Gastroesophageal sphincter (tissue), 4 donors: ENCODE data around the gene STK32B. TPM values are rescaled to one million over a fixed set of nuclear protein-coding genes. Genes with fewer than 3 reads are reported as not detected.

Source experiments
- ATAC-seq: fragments of 150-250 bp; one replicate; pipeline ENCODE4 v1.9.1; 2016; ENCODE audit warnings: mild to moderate bottlenecking, moderate library complexity
- H3K27ac ChIP-seq, 4 donors: fragments of 200-600 bp; sonication (generic) in 3 of 4; 1 replicate in 3 of 4; 2 replicates in 1 of 4; pipeline ENCODE4 v1.5.1; 2016 to 2019
- H3K27me3 ChIP-seq: fragments of 200-600 bp; sonication (generic); one replicate; pipeline ENCODE4 v1.5.1; 2019
- H3K36me3 ChIP-seq, 2 donors: fragments of 200-600 bp; sonication (generic); one replicate each; pipeline ENCODE4 v1.5.1; 2019; ENCODE audit warnings: control low read depth in 1 of 2
- H3K4me1 ChIP-seq, 3 donors: fragments of 200-600 bp; sonication (generic); 1 replicate in 2 of 3; 2 replicates in 1 of 3; pipeline ENCODE4 v1.5.1; 2016 to 2019; ENCODE audit warnings: control low read depth in 2 of 3
- H3K4me3 ChIP-seq, 2 donors: fragments of 200-600 bp; sonication (generic); one replicate each; pipeline ENCODE4 v1.5.1; 2019; ENCODE audit warnings: mild to moderate bottlenecking in 1 of 2, moderate library complexity in 1 of 2
- H3K9me3 ChIP-seq, 3 donors: fragments of 200-600 bp; sonication (generic); one replicate each; pipeline ENCODE4 v1.5.1; 2017 to 2019; ENCODE audit warnings: control low read depth in 2 of 3
- EP300 ChIP-seq: sonication (generic); formaldehyde crosslinking; IDR thresholded peaks from one replicate; pipeline ENCODE4 v1.6.1; 2017; ENCODE audit warnings: antibody characterized with exemption, mild to moderate bottlenecking
- POLR2A ChIP-seq, 2 donors: fragments of 450-650 bp; IDR thresholded peaks; one replicate each; pipeline ENCODE4 v1.6.1; 2017; ENCODE audit warnings: antibody characterized with exemption in 2 of 2, mild to moderate bottlenecking in 2 of 2, moderate library complexity in 1 of 2
- POLR2AphosphoS5 ChIP-seq: sonication (generic); formaldehyde crosslinking; IDR thresholded peaks from one replicate; pipeline ENCODE4 v1.6.1; 2017; ENCODE audit warnings: antibody characterized with exemption
- WGBS, 2 donors: methylation state at CpG; one replicate each; pipeline ENCODE4 v1.1.5; 2018; ENCODE audit warnings: low coverage in 1 of 2; 5-methylcytosine and 5-hydroxymethylcytosine counted together
- total RNA-seq, 4 donors: library from RNA; depleted of rRNA; stranded (reverse); fragments of >200 nt; gene quantifications; one replicate each; pipeline ENCODE4 v1.1.0, GENCODE V29; 2016
- TF ChIP-seq, protein P1 (sequence below), 4 experiments: fragments of 200-600 bp in 2 of 4; fragments of 450-650 bp in 2 of 4; sonication (generic) in 1 of 4; IDR thresholded peaks; one replicate each; pipeline ENCODE4 v1.5.1; 2017 to 2019; ENCODE audit warnings: antibody characterized with exemption in 4 of 4, mild to moderate bottlenecking in 2 of 4, moderate library complexity in 2 of 4

STK32B gene
- total RNA-seq, 4 donors from 2014 or later, result 1.9 to 5.3 (median 2.4) TPM

DNA sequence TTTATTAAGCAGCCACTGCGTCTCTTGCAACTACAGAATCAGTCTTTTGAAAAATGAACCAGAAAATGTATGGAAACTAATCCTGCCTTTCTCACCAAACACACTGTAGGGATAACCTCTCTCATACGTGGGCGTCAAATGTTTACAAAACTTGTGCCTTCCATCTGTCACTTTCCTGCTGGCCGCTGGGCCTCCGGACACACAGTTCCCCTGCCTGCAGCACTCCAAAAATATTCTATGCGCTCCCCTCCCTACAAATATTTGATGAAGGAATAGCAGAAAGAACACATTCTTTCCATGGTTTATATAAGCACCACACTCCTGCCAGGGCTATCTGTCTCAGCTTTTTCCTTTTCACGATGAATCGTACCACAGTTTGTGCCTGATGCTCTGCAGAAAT is 17.1 kb upstream of the STK32B start:
- no peak overlapping the region for H3K4me3 ChIP-seq
- H3K27ac ChIP-seq, result peak overlapping the region in 3 of 4 donors; percentile 66 to 67 (median 67)
- H3K9me3 ChIP-seq, result no peaks in the 10 kb centered on the region
- 18 to 22% methylated on average over 8 of the region's 8 CpGs for WGBS, 2 donors
- TF ChIP-seq POLR2AphosphoS5 (peak; percentile 21), EP300 (no peak), POLR2A (IDR thresholded peaks at IDR 0.05) (no peak)
- TF ChIP-seq, protein P1, sequence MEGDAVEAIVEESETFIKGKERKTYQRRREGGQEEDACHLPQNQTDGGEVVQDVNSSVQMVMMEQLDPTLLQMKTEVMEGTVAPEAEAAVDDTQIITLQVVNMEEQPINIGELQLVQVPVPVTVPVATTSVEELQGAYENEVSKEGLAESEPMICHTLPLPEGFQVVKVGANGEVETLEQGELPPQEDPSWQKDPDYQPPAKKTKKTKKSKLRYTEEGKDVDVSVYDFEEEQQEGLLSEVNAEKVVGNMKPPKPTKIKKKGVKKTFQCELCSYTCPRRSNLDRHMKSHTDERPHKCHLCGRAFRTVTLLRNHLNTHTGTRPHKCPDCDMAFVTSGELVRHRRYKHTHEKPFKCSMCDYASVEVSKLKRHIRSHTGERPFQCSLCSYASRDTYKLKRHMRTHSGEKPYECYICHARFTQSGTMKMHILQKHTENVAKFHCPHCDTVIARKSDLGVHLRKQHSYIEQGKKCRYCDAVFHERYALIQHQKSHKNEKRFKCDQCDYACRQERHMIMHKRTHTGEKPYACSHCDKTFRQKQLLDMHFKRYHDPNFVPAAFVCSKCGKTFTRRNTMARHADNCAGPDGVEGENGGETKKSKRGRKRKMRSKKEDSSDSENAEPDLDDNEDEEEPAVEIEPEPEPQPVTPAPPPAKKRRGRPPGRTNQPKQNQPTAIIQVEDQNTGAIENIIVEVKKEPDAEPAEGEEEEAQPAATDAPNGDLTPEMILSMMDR (IDR thresholded peaks at IDR 0.05), result no peak
- H3K36me3 ChIP-seq, result no peaks in the 10 kb centered on the region
- no peak for ATAC-seq
- peaks cover 10 to 53% (median 23%) of the 10 kb centered on the region in 3 donors for H3K4me1 ChIP-seq
- no peaks in the 10 kb centered on the region for H3K27me3 ChIP-seq

DNA sequence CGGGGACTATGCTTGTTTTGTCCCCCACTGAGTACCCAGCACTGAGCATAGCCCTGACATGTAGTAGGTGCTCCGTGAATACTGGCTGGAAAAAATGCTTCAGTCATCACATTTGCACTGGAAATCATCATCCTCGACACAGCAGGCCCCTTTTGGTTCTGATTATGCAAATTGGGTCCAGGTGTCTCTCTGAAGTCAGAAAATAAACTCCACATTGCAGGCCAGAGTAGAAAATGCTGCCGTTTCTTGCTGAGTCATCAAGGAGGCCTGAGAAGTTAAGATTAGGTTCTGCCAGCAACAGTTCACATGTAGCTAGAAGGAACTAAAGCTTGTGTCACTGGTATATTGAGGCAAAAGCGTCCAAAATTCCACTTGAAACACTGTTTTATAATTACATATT is 15.0 kb upstream of the STK32B start:
- no peak for TF ChIP-seq POLR2A (IDR thresholded peaks at IDR 0.05)
- TF ChIP-seq POLR2AphosphoS5, result no peak
- TF ChIP-seq EP300, result no peak
- TF ChIP-seq, protein P1 (IDR thresholded peaks at IDR 0.05), result no peak
- H3K4me3 ChIP-seq, result no peak overlapping the region
- H3K4me1 ChIP-seq, result peaks cover 10 to 53% (median 23%) of the 10 kb centered on the region in 3 donors
- no peaks in the 10 kb centered on the region for H3K36me3 ChIP-seq
- H3K27me3 ChIP-seq, result no peaks in the 10 kb centered on the region
- no peak for ATAC-seq
- no peaks in the 10 kb centered on the region for H3K9me3 ChIP-seq
- WGBS, 2 donors, result 17 to 36% methylated on average over 3 to 4 of the region's 5 CpGs
- no peak overlapping the region for H3K27ac ChIP-seq

DNA sequence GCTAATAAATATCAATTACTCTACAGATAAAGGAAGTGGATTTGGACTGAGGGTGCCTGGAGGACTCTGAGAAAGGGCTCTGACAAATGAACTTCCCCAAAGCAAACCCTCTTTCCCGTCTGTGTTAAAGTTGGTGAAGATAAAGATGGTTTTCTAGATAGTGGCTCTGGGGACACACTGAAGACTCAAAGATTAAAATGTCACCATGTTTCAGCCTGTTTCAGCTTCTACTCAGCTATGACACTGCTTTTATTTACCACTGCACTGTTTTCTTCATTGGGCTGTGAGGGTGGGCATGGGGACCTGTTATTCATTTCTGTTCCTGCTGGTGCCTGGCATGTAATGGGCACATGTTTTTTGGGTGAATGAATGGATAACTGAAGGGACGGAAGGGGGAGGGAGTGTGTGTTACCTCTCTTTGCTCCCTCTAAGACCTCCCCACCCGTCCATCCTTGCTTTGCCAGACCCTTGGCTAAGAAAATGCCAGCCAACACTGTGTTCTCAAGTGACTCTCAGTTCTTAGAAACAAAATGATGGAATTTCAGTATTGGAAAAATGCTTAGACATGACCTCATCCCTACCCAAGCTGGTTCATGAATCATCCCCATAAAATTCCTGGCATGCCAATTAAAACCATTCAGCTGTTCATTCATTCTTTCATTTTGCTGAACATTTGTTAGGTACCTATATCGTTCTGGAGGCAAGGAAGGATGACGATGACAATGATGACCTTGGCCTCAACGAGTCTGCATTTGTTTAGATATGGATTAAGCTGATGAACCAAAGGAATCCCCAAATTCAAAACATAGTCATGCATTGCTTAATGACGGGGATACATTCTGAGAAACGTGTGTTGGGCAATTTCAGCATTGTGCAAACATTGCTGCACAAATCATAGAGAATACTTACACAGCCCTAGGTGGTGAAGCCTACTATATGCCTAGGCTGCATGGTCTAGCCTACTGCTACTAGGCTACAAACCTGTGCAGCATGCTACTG is 13.4 kb upstream of the STK32B start:
- Histone ChIP-seq H3K27me3 (no peaks in the 10 kb centered on the region), H3K27ac (peak overlapping the region in 1 of 4 donors; percentile 8), H3K4me1 (peaks cover 10 to 50% (median 23%) of the 10 kb centered on the region in 3 donors), H3K36me3 (no peaks in the 10 kb centered on the region), H3K4me3 (no peak overlapping the region), H3K9me3 (no peaks in the 10 kb centered on the region)
- TF ChIP-seq EP300 (no peak), POLR2AphosphoS5 (peak; percentile 66), POLR2A (IDR thresholded peaks at IDR 0.05) (no peak)
- TF ChIP-seq, protein P1 (IDR thresholded peaks at IDR 0.05), result no peak
- ATAC-seq, result peak; percentile 82
- WGBS, 2 donors, result 32 to 56% methylated on average over 6 to 7 of the region's 8 CpGs

DNA sequence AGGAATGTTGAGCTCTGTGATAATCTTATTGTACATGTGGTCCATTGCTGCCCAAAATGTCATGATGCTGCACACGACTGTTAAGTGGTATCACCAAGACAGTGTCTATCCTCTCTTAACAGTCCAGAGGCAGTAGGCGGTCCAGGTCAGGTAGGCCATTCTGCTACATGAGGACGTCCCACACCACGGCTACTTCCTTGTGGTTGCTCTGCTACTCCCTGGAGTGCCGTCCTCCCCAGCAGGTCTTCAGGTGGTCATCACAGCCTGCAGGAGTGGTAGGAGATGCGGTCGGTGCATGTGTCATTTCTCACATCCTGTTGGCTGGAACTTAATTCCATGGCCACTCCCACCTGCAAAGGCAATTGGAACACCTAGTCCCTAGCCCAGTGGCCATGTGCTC is 11.5 kb upstream of the STK32B start:
- Histone ChIP-seq H3K4me1 (peaks cover 2 to 30% (median 10%) of the 10 kb centered on the region in 3 donors), H3K27me3 (peaks cover 7% of the 10 kb centered on the region), H3K36me3 (no peaks in the 10 kb centered on the region), H3K4me3 (no peak overlapping the region), H3K9me3 (no peaks in the 10 kb centered on the region), H3K27ac (no peak overlapping the region)
- 60% methylated on average over 1 of the region's 7 CpGs; no CpG with 5 or more reads in 1 of the 2 donors for WGBS, 2 donors
- no peak for ATAC-seq
- TF ChIP-seq, protein P1 (IDR thresholded peaks at IDR 0.05), result no peak
- TF ChIP-seq EP300 (no peak), POLR2A (IDR thresholded peaks at IDR 0.05) (no peak), POLR2AphosphoS5 (no peak)
